ENCODE results near the gene MEA1. TPM values are rescaled to one million over a fixed set of nuclear protein-coding genes. Genes with fewer than 3 reads are reported as not detected.

MEA1 gene
- total and polyA plus RNA-seq, 7 donors, result 20.3 to 95.2 (median 27.5) TPM

DNA sequence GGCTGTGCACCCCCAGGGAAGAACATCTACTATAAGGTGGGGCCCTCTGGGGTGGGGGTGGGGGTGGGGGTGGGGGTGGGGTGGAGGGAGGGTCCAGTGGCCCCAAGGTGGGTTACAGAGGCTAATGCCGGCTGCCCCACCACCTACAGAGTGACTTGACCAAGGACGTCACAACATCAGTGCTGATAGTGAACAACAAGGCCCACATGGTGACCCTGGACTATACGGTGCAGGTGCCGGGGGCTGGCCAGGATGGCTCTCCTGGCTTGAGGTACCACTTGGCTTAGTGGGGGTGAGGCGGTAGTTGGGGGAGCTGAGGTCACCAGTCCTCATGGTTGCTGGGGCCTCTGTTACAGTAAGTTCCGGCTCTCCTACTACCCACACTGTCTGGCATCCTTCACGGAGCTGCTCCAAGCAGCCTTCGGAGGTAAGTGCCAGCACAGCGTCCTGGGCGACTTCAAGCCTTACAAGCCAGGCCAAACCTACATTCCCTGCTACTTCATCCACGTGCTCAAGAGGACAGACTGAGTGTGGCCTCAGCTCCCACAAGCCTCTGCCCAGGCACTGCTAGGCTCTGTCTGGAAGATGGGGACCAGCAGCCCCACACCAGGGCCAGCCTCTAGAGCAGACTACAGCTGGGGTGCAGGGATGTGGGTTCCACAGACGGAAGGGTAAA lies 50.4 kb downstream of the MEA1 start:
- Histone ChIP-seq H3K9me3 (no peaks in the 10 kb centered on the region), H3K36me3 (ENCODE audit: insufficient read depth in 1 of 2, low read depth in 1 of 2) (peaks cover 2 to 61% of the 10 kb centered on the region in 2 donors), H3K4me1 (peaks cover 16% of the 10 kb centered on the region), H3K27ac (no peak overlapping the region), H3K27me3 (ENCODE audit: insufficient read depth in 3 of 3, low read length in 2 of 3) (no peaks in the 10 kb centered on the region), H3K4me3 (no peak overlapping the region)
- ATAC-seq, result no peak
- DNase-seq, result no peak
- TF ChIP-seq CTCF (IDR thresholded peaks at IDR 0.05), result no peak
- 82 to 84% (median 83%) methylated on average over 12 of the region's 12 CpGs for WGBS, 3 donors
- intact Hi-C loops (cut with DNase I), result no loop called here

GRCh38 chr6:42962502-42963178 lies 51.1 kb downstream of the MEA1 start:
- H3K4me3 ChIP-seq, result no peak overlapping the region
- WGBS, 3 donors, result 89 to 90% (median 89%) methylated on average over 13 of the region's 13 CpGs
- H3K36me3 ChIP-seq (ENCODE audit: insufficient read depth in 1 of 2, low read depth in 1 of 2), result peaks cover 2 to 54% of the 10 kb centered on the region in 2 donors
- H3K27ac ChIP-seq, result no peak overlapping the region
- intact Hi-C loops (cut with DNase I), result no loop called here
- H3K4me1 ChIP-seq, result peaks cover 16% of the 10 kb centered on the region
- ATAC-seq, result no peak
- TF ChIP-seq CTCF (IDR thresholded peaks at IDR 0.05), result no peak
- H3K27me3 ChIP-seq (ENCODE audit: insufficient read depth in 3 of 3, low read length in 2 of 3), result no peaks in the 10 kb centered on the region
- H3K9me3 ChIP-seq, result no peaks in the 10 kb centered on the region
- no peak for DNase-seq

GRCh38 chr6:42962096-42962495 lies 51.6 kb downstream of the MEA1 start:
- Histone ChIP-seq H3K36me3 (ENCODE audit: insufficient read depth in 1 of 2, low read depth in 1 of 2) (peaks cover 2 to 49% of the 10 kb centered on the region in 2 donors), H3K9me3 (no peaks in the 10 kb centered on the region), H3K27ac (no peak overlapping the region), H3K4me3 (no peak overlapping the region), H3K27me3 (ENCODE audit: insufficient read depth in 3 of 3, low read length in 2 of 3) (no peaks in the 10 kb centered on the region), H3K4me1 (peaks cover 16% of the 10 kb centered on the region)
- intact Hi-C loops (cut with DNase I), result no loop called here
- DNase-seq, result no peak
- 90 to 93% (median 91%) methylated on average over 12 of the region's 12 CpGs for WGBS, 3 donors
- TF ChIP-seq CTCF (IDR thresholded peaks at IDR 0.05), result no peak
- no peak for ATAC-seq

Other genes starting within 250 kb of the MEA1 start
- gene BICRAL, start 231.9 kb downstream of the MEA1 start, total RNA-seq, result 10 to 100 TPM in 2 of 4 donors, 1 to 10 TPM in 2; 6.2 to 12.2 (median 10.5) TPM
- gene BICRAL, start 231.9 kb downstream of the MEA1 start, polyA plus RNA-seq, result 1 to 10 TPM; 2.8 to 5.0 (median 2.9) TPM
- 10 to 100 TPM; 50.7 to 70.4 (median 62.9) TPM for gene RPL7L1, start 134.3 kb downstream of the MEA1 start, total RNA-seq
- 100 to 1,000 TPM in 1 of 3 donors, 10 to 100 TPM in 2; 35.5 to 107 (median 90.6) TPM for gene RPL7L1, start 134.3 kb downstream of the MEA1 start, polyA plus RNA-seq
- gene PTCRA, start 97.9 kb downstream of the MEA1 start, total RNA-seq, result not detected
- gene PTCRA, start 97.9 kb downstream of the MEA1 start, polyA plus RNA-seq, result under 1 TPM in 1 of 3 donors, not detected in 2; 0.09 TPM
- 10 to 100 TPM in 2 of 4 donors, 1 to 10 TPM in 2; 6.8 to 11.9 (median 9.5) TPM for gene CNPY3, start 84.5 kb downstream of the MEA1 start, total RNA-seq
- gene CNPY3, start 84.5 kb downstream of the MEA1 start, polyA plus RNA-seq, result 10 to 100 TPM in 2 of 3 donors, 1 to 10 TPM in 1; 5.7 to 13.7 (median 10.8) TPM
- gene GNMT, start 53.2 kb downstream of the MEA1 start, total RNA-seq, result under 1 TPM in 3 of 4 donors, not detected in 1; 0.34 to 0.74 (median 0.43) TPM
- under 1 TPM; 0.09 to 0.21 (median 0.12) TPM for gene GNMT, start 53.2 kb downstream of the MEA1 start, polyA plus RNA-seq
- 10 to 100 TPM; 15.4 to 37.4 (median 25.8) TPM for gene PEX6, start 34.8 kb downstream of the MEA1 start, total RNA-seq
- gene PEX6, start 34.8 kb downstream of the MEA1 start, polyA plus RNA-seq, result 10 to 100 TPM; 12.0 to 37.8 (median 16.5) TPM
- gene PPP2R5D, start 29.4 kb downstream of the MEA1 start, total RNA-seq, result 10 to 100 TPM; 25.9 to 36.4 (median 31.0) TPM
- 10 to 100 TPM; 25.6 to 46.7 (median 27.1) TPM for gene PPP2R5D, start 29.4 kb downstream of the MEA1 start, polyA plus RNA-seq
- 100 to 1,000 TPM in 2 of 4 donors, 10 to 100 TPM in 2; 75.2 to 115 (median 99.1) TPM for gene KLHDC3, start 303 bp upstream of the MEA1 start, total RNA-seq
- gene KLHDC3, start 303 bp upstream of the MEA1 start, polyA plus RNA-seq, result 100 to 1,000 TPM in 1 of 3 donors, 10 to 100 TPM in 2; 61.7 to 198 (median 97.1) TPM
- gene RRP36, start 7.7 kb upstream of the MEA1 start, total RNA-seq, result 10 to 100 TPM; 31.0 to 47.3 (median 37.5) TPM
- gene RRP36, start 7.7 kb upstream of the MEA1 start, polyA plus RNA-seq, result 10 to 100 TPM; 39.7 to 70.5 (median 68.2) TPM
- 10 to 100 TPM in 3 of 4 donors, 1 to 10 TPM in 1; 9.3 to 23.4 (median 20.1) TPM for gene CUL7, start 39.9 kb upstream of the MEA1 start, total RNA-seq
- 10 to 100 TPM in 1 of 3 donors, 1 to 10 TPM in 2; 6.0 to 11.5 (median 6.5) TPM for gene CUL7, start 39.9 kb upstream of the MEA1 start, polyA plus RNA-seq
- gene MRPL2, start 45.5 kb upstream of the MEA1 start, total RNA-seq, result 100 to 1,000 TPM in 1 of 4 donors, 10 to 100 TPM in 3; 61.3 to 138 (median 94.5) TPM
- gene MRPL2, start 45.5 kb upstream of the MEA1 start, polyA plus RNA-seq, result 100 to 1,000 TPM in 1 of 3 donors, 10 to 100 TPM in 2; 91.1 to 139 (median 91.2) TPM
- gene KLC4, start 45.7 kb upstream of the MEA1 start, total RNA-seq, result 10 to 100 TPM; 13.0 to 20.9 (median 15.0) TPM
- gene KLC4, start 45.7 kb upstream of the MEA1 start, polyA plus RNA-seq, result 10 to 100 TPM; 12.2 to 17.2 (median 13.2) TPM
- 1 to 10 TPM in 2 of 4 donors, under 1 TPM in 2; 0.61 to 1.6 (median 1.1) TPM for gene PTK7, start 62.4 kb upstream of the MEA1 start, total RNA-seq
- under 1 TPM; 0.17 to 0.90 (median 0.23) TPM for gene PTK7, start 62.4 kb upstream of the MEA1 start, polyA plus RNA-seq
- 10 to 100 TPM; 36.4 to 46.6 (median 40.1) TPM for gene SRF, start 157.3 kb upstream of the MEA1 start, total RNA-seq
- gene SRF, start 157.3 kb upstream of the MEA1 start, polyA plus RNA-seq, result 10 to 100 TPM; 26.3 to 57.7 (median 34.7) TPM
- gene CUL9, start 168.2 kb upstream of the MEA1 start, total RNA-seq, result 10 to 100 TPM in 2 of 4 donors, 1 to 10 TPM in 2; 6.5 to 10.9 (median 9.6) TPM
- 10 to 100 TPM in 2 of 3 donors, 1 to 10 TPM in 1; 6.3 to 10.8 (median 10.7) TPM for gene CUL9, start 168.2 kb upstream of the MEA1 start, polyA plus RNA-seq
- gene DNPH1, start 215.5 kb upstream of the MEA1 start, total RNA-seq, result 10 to 100 TPM; 20.7 to 61.9 (median 37.2) TPM
- gene DNPH1, start 215.5 kb upstream of the MEA1 start, polyA plus RNA-seq, result 10 to 100 TPM; 52.5 to 83.6 (median 55.9) TPM
- gene TTBK1, start 229.5 kb upstream of the MEA1 start, total RNA-seq, result not detected
- under 1 TPM in 2 of 3 donors, not detected in 1; 0.01 to 0.03 TPM for gene TTBK1, start 229.5 kb upstream of the MEA1 start, polyA plus RNA-seq

All from psoas muscle (tissue), 8 donors.